HL-60/S4 treated with retinoic acid at 250 ng/mL for 4 days and 3 days (cell line): ENCODE measurements around the gene ZFP36L2.

Experiments used
- in situ Hi-C: fragments of 300-500 bp; cut with MboI; formaldehyde crosslinking; loops from 2 replicates; pipeline ENCODE4 v1.7.0; 2022; ENCODE audit warnings: low sequenced_read_pairs

ZFP36L2 gene

GRCh38 chr2:43224571-43225092 lies 1.8 kb downstream of the ZFP36L2 start:
- in situ Hi-C loops, result loop anchor here (10.0 kb wide), 1 partner anchor 250 kb away; no protein-coding TSS in a partner anchor

DNA sequence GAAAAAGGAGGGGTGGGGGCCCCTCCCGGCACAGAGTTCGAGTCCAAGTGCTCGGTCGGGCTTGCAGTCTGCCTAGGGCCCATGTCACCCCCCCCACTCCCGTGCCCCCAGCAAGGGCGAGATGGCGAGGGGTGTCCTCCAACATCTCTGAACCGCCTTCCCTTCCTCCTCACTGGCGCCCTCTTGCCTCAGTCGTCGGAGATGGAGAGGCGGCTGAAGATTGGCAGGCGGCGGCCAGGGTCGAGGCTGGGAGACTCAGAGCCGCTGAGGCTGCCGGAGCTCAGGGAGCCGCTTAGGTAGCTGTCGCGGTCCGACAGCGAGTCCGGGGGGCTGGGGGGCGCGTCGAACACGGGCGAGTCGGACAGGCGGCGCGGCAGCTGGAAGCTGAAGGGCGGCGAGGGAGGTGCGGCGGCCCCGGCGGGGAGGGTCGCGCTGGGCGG lies 2.3 kb downstream of the ZFP36L2 start:
- in situ Hi-C loops, result loop anchor here (10.0 kb wide), 1 partner anchor 249 kb away; no protein-coding TSS in a partner anchor

DNA sequence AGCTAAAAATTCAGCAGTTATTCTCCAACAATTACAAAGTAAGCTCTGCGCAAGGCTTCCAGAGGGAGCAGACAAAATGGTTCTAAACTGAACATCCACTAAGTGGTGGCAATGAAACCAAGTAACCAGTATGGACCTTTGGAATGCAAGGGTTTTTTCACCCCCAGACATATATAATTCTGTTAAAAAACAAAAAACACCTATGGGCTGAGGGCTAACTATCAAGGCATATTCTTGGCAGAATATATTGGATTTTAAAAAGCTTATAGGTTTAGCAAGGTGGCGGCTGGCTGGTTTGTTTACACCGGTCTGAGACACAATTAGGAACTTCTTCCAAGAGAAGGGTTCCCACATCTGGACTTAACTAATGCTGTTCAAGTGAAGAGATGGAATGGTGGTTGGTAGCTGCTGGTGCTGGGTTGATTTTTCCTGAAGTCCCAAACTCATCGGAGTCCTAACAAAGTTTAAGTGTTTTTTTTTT lies 2.8 kb downstream of the ZFP36L2 start:
- in situ Hi-C loops, result loop anchor here (10.0 kb wide), 1 partner anchor 249 kb away; no protein-coding TSS in a partner anchor

DNA sequence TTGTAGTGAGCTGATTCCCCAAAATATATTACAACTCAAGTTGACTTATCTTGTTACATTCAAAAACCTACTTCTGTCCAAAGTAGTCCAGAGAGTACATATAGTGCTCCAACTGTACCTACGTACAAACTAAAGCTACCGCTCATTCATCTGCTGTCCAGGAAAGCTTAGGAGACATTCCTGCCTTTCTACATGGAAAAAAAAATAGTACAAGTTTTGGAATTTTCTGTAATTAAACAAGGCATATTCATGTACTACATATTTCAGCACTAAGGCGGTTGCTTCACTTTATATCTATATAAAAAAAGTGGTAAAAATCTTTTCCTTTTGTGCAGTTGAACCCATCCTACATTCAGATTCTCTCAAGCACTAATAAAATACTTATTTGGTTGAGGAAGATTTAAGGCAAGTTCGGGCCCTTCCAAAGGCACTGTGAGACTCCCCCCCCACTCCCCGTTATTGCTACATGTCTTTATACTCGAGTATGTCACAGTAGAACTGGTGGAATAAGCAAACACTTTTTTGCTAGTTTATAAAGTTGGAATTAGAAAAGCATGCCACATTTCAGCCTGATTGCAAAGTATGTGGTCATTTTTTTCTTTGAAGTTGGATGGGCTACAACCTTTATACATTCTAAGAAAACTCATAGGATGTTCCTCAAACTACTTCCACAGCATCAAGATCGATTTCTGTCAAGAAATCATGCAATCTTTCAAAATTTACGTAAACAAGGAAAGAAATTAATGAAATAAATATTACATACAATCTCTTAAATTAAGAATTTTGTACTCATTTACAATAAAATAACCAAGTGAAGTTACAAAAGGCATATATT lies 3.7 kb downstream of the ZFP36L2 start:
- in situ Hi-C loops, result loop anchor here (10.0 kb wide), 1 partner anchor 248 kb away; no protein-coding TSS in a partner anchor

DNA sequence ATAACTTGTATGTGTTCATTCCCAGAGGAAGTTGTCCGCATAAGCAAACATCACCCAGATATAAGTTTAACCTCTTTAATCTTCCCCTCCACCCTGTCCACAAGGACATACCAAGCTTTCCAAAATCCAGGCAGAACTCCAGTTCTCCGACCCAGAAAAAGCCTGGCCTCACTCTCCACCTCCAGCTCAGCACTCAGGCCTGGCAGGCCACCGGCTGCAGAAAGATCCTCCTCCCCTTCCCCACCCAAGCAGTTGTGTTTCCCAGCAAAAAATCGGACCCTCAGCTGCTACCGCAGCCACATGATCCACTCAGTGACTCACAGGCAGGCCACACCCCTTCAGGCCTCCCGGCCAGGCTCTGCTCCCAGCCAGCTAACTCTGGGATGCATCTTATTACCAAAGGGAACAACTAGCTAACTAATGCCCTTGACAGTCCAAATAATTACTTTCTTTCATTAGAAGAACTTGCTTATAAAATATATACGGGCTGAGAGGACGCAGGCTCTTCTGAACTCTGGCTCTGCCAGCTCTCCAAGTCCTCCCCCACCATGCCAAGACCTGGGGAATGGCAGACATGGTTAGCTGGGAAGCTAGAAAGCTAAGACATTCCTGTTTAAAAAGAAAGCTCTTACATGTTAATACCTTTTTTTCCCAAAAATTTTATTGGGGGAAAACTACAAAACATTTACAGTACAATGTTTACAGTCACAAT lies 4.5 kb downstream of the ZFP36L2 start:
- in situ Hi-C loops, result loop anchor here (10.0 kb wide), 1 partner anchor 247 kb away; no protein-coding TSS in a partner anchor

DNA sequence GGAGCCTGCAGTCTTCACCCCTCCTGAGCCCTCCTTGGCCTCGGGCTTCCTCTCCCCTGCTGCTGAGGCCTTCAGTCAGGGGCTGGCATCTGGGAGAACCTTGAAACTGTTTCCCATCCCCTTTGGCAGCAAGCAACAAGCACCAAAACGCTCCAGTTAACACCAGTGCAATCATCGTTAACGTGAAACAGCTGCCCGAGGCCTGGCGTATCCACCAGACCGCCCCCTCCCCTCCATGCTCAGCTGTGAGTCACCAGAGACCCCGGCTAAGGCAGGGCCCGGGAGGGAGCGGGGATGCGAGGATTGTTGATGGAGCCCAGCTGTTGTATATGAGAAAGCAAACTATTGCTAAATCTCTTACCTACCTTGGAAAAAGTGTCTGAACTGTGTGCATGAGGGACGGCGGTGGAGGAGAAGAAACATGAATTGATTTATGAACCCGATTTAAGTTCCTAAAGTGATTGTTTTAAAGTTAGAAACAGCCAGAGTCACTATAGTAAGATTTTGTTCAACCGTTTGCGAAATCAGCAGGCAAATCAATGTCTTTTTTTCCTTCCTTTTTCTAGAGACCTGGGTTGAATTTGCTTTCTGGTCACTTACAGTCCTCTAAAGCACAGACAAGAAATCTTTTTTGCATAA lies 5.2 kb downstream of the ZFP36L2 start:
- in situ Hi-C loops, result loop anchor here (10.0 kb wide), 1 partner anchor 246 kb away; no protein-coding TSS in a partner anchor

- in situ Hi-C loops, result loop anchor here (10.0 kb wide), 1 partner anchor 246 kb away; no protein-coding TSS in a partner anchor
Observed at GRCh38 chr2:43220760-43221123, 5.7 kb downstream of the ZFP36L2 start.

GRCh38 chr2:43220229-43220751 lies 6.1 kb downstream of the ZFP36L2 start:
- in situ Hi-C loops, result loop anchor here (10.0 kb wide), 1 partner anchor 245 kb away; no protein-coding TSS in a partner anchor

- in situ Hi-C loops, result loop anchor here (10.0 kb wide), 1 partner anchor 245 kb away; no protein-coding TSS in a partner anchor
Observed at GRCh38 chr2:43219383-43220228, 6.8 kb downstream of the ZFP36L2 start.

DNA sequence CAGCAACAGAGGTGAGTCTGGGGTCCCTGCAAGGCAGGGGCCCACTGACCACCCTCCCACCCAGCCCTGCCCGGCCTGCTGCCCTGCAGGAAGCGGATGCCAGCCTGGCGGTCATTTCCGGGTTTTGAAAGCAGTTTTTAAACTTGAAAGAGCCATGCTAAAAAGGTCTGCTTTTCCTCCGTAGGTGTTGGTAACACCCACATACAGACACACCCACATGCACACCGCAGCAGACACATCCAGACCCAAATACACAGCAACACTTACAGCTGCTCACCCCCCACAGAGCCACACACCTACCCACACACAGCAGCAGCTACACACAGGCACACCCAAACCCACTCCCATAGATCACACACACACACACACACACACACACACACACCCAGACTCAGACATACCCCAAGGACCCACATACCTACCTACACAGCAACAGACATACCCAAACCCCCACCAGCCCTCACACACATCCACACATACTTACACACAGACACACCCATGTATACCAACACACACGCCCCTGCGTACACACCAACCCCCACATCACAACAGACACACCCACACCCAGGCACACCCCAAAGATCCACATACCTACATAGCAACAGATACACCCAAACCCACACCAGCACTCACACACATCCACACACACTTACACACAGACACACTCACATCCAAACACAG lies 7.6 kb downstream of the ZFP36L2 start:
- in situ Hi-C loops, result no loop called here

DNA sequence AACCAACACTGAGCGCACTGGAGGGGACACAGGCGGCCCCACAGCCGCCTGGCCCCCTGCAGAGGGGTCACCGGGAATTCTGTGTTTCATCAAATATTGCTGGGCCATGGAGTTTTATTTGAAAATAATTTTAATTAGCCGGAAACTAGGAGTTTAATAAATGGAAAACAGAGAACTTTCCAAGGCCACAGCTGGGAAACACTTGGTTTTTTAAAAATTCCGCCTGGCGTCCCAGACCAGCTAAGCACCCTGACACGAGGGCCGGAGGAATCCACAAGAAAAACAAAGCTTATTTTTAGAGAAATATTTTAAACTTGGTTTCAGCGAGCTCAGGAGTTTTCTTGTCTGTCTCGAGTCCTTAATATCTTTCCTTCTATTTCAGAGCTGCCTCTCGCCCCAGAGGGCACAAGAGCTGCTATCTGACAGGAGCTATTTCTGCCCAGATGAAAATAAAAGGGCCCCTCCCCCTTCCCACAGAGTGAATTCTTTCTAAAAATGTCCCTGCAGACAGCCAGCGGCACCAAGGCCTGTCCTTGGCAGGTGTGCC lies 8.2 kb downstream of the ZFP36L2 start:
- in situ Hi-C loops, result no loop called here

GRCh38 chr2:43217228-43218154 lies 8.9 kb downstream of the ZFP36L2 start:
- in situ Hi-C loops, result no loop called here

- in situ Hi-C loops, result no loop called here
Observed at GRCh38 chr2:43216629-43217028, 9.8 kb downstream of the ZFP36L2 start.

GRCh38 chr2:43215673-43216255 lies 10.6 kb downstream of the ZFP36L2 start:
- in situ Hi-C loops, result no loop called here

- in situ Hi-C loops, result no loop called here
Observed at GRCh38 chr2:43214253-43214652, 12.2 kb downstream of the ZFP36L2 start.

GRCh38 chr2:43212931-43213330 lies 13.5 kb downstream of the ZFP36L2 start:
- in situ Hi-C loops, result no loop called here

- in situ Hi-C loops, result no loop called here
Observed at GRCh38 chr2:43212216-43212835, 14.1 kb downstream of the ZFP36L2 start.
